ENCODE results near the gene CIT.

CIT gene

GRCh38 chr12:119681728-119682638 lies 195.1 kb downstream of the CIT start:
- DNase-seq (ENCODE audit: low read depth in 2 of 2, low spot score in 1 of 2), result no peak

GRCh38 chr12:119681111-119681510 lies 196.0 kb downstream of the CIT start:
- no peak for DNase-seq (ENCODE audit: low read depth in 2 of 2, low spot score in 1 of 2)

GRCh38 chr12:119679490-119679889 lies 197.6 kb downstream of the CIT start:
- DNase-seq (ENCODE audit: low read depth in 2 of 2, low spot score in 1 of 2), result no peak

- DNase-seq (ENCODE audit: low read depth in 2 of 2, low spot score in 1 of 2), result no peak
These were observed 198.0 kb downstream of the CIT start for GRCh38 chr12:119679081-119679480.

- DNase-seq (ENCODE audit: low read depth in 2 of 2, low spot score in 1 of 2), result no peak
These were observed 198.7 kb downstream of the CIT start for GRCh38 chr12:119678459-119678858.

- DNase-seq (ENCODE audit: low read depth in 2 of 2, low spot score in 1 of 2), result no peak
These were observed 200.5 kb downstream of the CIT start for GRCh38 chr12:119676573-119676972.

- no peak for DNase-seq (ENCODE audit: low read depth in 2 of 2, low spot score in 1 of 2)
These were observed 201.1 kb downstream of the CIT start for GRCh38 chr12:119676022-119676421.

- DNase-seq (ENCODE audit: low read depth in 2 of 2, low spot score in 1 of 2), result no peak
These were observed 202.6 kb downstream of the CIT start for GRCh38 chr12:119674560-119674959.

- DNase-seq (ENCODE audit: low read depth in 2 of 2, low spot score in 1 of 2), result no peak
These were observed 203.5 kb downstream of the CIT start for GRCh38 chr12:119673634-119674033.

- DNase-seq (ENCODE audit: low read depth in 2 of 2, low spot score in 1 of 2), result no peak
These were observed 204.9 kb downstream of the CIT start for GRCh38 chr12:119672194-119672593.

- no peak for DNase-seq (ENCODE audit: low read depth in 2 of 2, low spot score in 1 of 2)
These were observed 206.1 kb downstream of the CIT start for GRCh38 chr12:119671070-119671469.

- no peak for DNase-seq (ENCODE audit: low read depth in 2 of 2, low spot score in 1 of 2)
These were observed 207.2 kb downstream of the CIT start for GRCh38 chr12:119669744-119670472.

- no peak for DNase-seq (ENCODE audit: low read depth in 2 of 2, low spot score in 1 of 2)
These were observed 208.7 kb downstream of the CIT start for GRCh38 chr12:119668324-119668841.

- DNase-seq (ENCODE audit: low read depth in 2 of 2, low spot score in 1 of 2), result peak; percentile 79 to 92
These were observed 209.4 kb downstream of the CIT start, which contains the start of gene PRKAB1 for GRCh38 chr12:119667577-119668323. Gene PRKAB1 (plus strand): TSS chr12:119668133. CDS start chr12:119668245, 112 bp downstream.

GRCh38 chr12:119666900-119667576 lies 210.1 kb downstream of the CIT start:
- no peak for DNase-seq (ENCODE audit: low read depth in 2 of 2, low spot score in 1 of 2)

GRCh38 chr12:119666226-119666795 lies 210.8 kb downstream of the CIT start:
- DNase-seq (ENCODE audit: low read depth in 2 of 2, low spot score in 1 of 2), result no peak

GRCh38 chr12:119665164-119665929 lies 211.8 kb downstream of the CIT start:
- DNase-seq (ENCODE audit: low read depth in 2 of 2, low spot score in 1 of 2), result no peak

- no peak for DNase-seq (ENCODE audit: low read depth in 2 of 2, low spot score in 1 of 2)
These were observed 212.5 kb downstream of the CIT start for GRCh38 chr12:119664642-119665041.

GRCh38 chr12:119661882-119662281 lies 215.2 kb downstream of the CIT start:
- no peak for DNase-seq (ENCODE audit: low read depth in 2 of 2, low spot score in 1 of 2)

GRCh38 chr12:119660076-119660475 lies 217.0 kb downstream of the CIT start:
- no peak for DNase-seq (ENCODE audit: low read depth in 2 of 2, low spot score in 1 of 2)
